HepG2 (cell line): ENCODE measurements around the gene KIAA2012. TPM values are rescaled to one million over a fixed set of nuclear protein-coding genes. Genes with fewer than 3 reads are reported as not detected.

ENCODE experiments used
- AHDC1 ChIP-seq: sonication (generic); formaldehyde crosslinking; IDR thresholded peaks from 2 replicates; pipeline ENCODE4 v1.5.1; 2020; ENCODE audit warnings: mild to moderate bottlenecking, missing genetic modification reagents, borderline replicate concordance
- BORCS8-MEF2B ChIP-seq: sonication (generic); formaldehyde crosslinking; IDR thresholded peaks from 2 replicates; pipeline ENCODE4 v1.8.0; 2022; ENCODE audit warnings: mild to moderate bottlenecking, missing genetic modification reagents
- ESRRA ChIP-seq: sonication (generic); formaldehyde crosslinking; IDR thresholded peaks from 2 replicates; pipeline ENCODE4 v1.5.1; 2020; ENCODE audit warnings: mild to moderate bottlenecking, low read depth, missing genetic modification reagents
- FOXO1 ChIP-seq: sonication (generic); formaldehyde crosslinking; IDR thresholded peaks from 2 replicates; pipeline ENCODE4 v1.4.0; 2020; ENCODE audit warnings: missing genetic modification reagents
- FOXP1 ChIP-seq, 2 experiments: fragments of 450-650 bp in 1 of 2; IDR thresholded peaks; 2 replicates each; pipeline ENCODE4 v1.6.1; 2017 to 2018; ENCODE audit warnings: antibody characterized with exemption in 1 of 2
- PHF20 ChIP-seq: sonication (generic); formaldehyde crosslinking; IDR thresholded peaks from 2 replicates; pipeline ENCODE4 v1.5.0; 2020; ENCODE audit warnings: mild to moderate bottlenecking, missing genetic modification reagents
- RELA ChIP-seq: sonication (generic); formaldehyde crosslinking; IDR thresholded peaks from 2 replicates; pipeline ENCODE4 v1.4.0; 2020; ENCODE audit warnings: missing genetic modification reagents
- SKIL ChIP-seq: sonication (generic); formaldehyde crosslinking; IDR thresholded peaks from 2 replicates; pipeline ENCODE4 v1.8.0; 2022; ENCODE audit warnings: missing genetic modification reagents, mild to moderate bottlenecking, moderate library complexity, borderline replicate concordance
- ZBED4 ChIP-seq: sonication (generic); formaldehyde crosslinking; IDR thresholded peaks from 2 replicates; pipeline ENCODE4 v1.4.0; 2020; ENCODE audit warnings: missing genetic modification reagents, borderline replicate concordance
- ZIK1 ChIP-seq: sonication (generic); formaldehyde crosslinking; IDR thresholded peaks from 2 replicates; pipeline ENCODE4 v1.5.0; 2020; ENCODE audit warnings: mild to moderate bottlenecking, low read depth, missing genetic modification reagents, borderline replicate concordance
- ZNF703 ChIP-seq: sonication (generic); formaldehyde crosslinking; IDR thresholded peaks from 2 replicates; pipeline ENCODE4 v1.5.1; 2020; ENCODE audit warnings: missing genetic modification reagents, mild to moderate bottlenecking, moderate library complexity, borderline replicate concordance
- polyA plus RNA-seq, 8 experiments: library from polyadenylated mRNA; depleted of rRNA in 3 of 8; stranded (reverse) in 7 of 8; unstranded in 1 of 8; fragments of >200 nt; fragmentation: Illumina TruSeq in 4 of 8; extraction: Trizol in 4 of 8; gene quantifications; 2 replicates each; pipeline versions ENCODE4 v1.2.1 to v1.2.3, GENCODE V29; 2011 to 2016; ENCODE audit warnings: low read depth in 4 of 8, missing spikeins in 1 of 8, mixed read lengths in 1 of 8; ENCODE audit not compliant: insufficient read depth in 1 of 8
- total RNA-seq, 5 experiments: library from RNA; depleted of rRNA; stranded (reverse); fragments of >200 nt; fragmentation: Illumina TruSeq; extraction: Trizol; gene quantifications; 2 replicates each; pipeline ENCODE4 v1.2.3, GENCODE V29; 2016; ENCODE audit warnings: low read depth in 1 of 5

The KIAA2012 gene
- total and polyA plus RNA-seq, 2 of the 13 experiments (the other 11 are each of a cell fraction or from before 2014, with no cell fraction given): not detected

GRCh38 chr2:202122163-202122540 lies 49.1 kb downstream of the KIAA2012 start (continued):
- TF ChIP-seq AHDC1 (no peak), FOXO1 (CRISPR knock-in tag) (no peak), ZBED4 (CRISPR knock-in tag) (no peak), BORCS8-MEF2B (no peak), SKIL (CRISPR knock-in tag) (no peak), PHF20 (CRISPR knock-in tag) (no peak), FOXP1 (IDR thresholded peaks at IDR 0.05) (no peak), FOXP1 (CRISPR knock-in tag; IDR thresholded peaks at IDR 0.05) (no peak), RELA (CRISPR knock-in tag) (no peak), ZNF703 (CRISPR knock-in tag) (no peak), ESRRA (CRISPR knock-in tag) (no peak), ZIK1 (CRISPR knock-in tag) (no peak)
